ENCODE results near the gene CBFA2T2.
A peak's percentile ranks its signal among the peaks of the same experiment; 100 is the strongest.

CBFA2T2 gene

GRCh38 chr20:33584976-33585375, 95.1 kb downstream of the CBFA2T2 start:
- no peak for DNase-seq

- no peak for DNase-seq
These were observed 95.5 kb downstream of the CBFA2T2 start for GRCh38 chr20:33585413-33585812.

GRCh38 chr20:33589059-33589458, 99.2 kb downstream of the CBFA2T2 start:
- no peak for DNase-seq

- DNase-seq: peak; percentile 83
These were observed 102.0 kb downstream of the CBFA2T2 start for GRCh38 chr20:33591901-33592300.

- DNase-seq: no peak
These were observed 104.8 kb downstream of the CBFA2T2 start for GRCh38 chr20:33594743-33595142.

- no peak for DNase-seq
These were observed 110.5 kb downstream of the CBFA2T2 start for GRCh38 chr20:33600414-33600813.

- no peak for DNase-seq
These were observed 111.1 kb downstream of the CBFA2T2 start for GRCh38 chr20:33600981-33601380.

- no peak for DNase-seq
These were observed 112.0 kb downstream of the CBFA2T2 start for GRCh38 chr20:33601861-33602260.

- no peak for DNase-seq
These were observed 113.1 kb downstream of the CBFA2T2 start for GRCh38 chr20:33602826-33603590.

- no peak for DNase-seq
These were observed 114.4 kb downstream of the CBFA2T2 start for GRCh38 chr20:33604084-33604990.

GRCh38 chr20:33604991-33605370, 115.1 kb downstream of the CBFA2T2 start:
- DNase-seq: no peak

GRCh38 chr20:33606118-33606771, 116.3 kb downstream of the CBFA2T2 start:
- no peak for DNase-seq

GRCh38 chr20:33609504-33609903, 119.6 kb downstream of the CBFA2T2 start:
- no peak for DNase-seq

- no peak for DNase-seq
These were observed 121.2 kb downstream of the CBFA2T2 start for GRCh38 chr20:33611106-33611505.

GRCh38 chr20:33612001-33612400, 122.1 kb downstream of the CBFA2T2 start:
- DNase-seq: no peak

GRCh38 chr20:33621717-33622400, 132.0 kb downstream of the CBFA2T2 start:
- no peak for DNase-seq

- no peak for DNase-seq
These were observed 132.9 kb downstream of the CBFA2T2 start for GRCh38 chr20:33622705-33623365.

- DNase-seq: no peak
These were observed 134.5 kb downstream of the CBFA2T2 start for GRCh38 chr20:33624399-33624798.

GRCh38 chr20:33626190-33626589, 136.3 kb downstream of the CBFA2T2 start:
- no peak for DNase-seq

GRCh38 chr20:33627577-33628216, 137.8 kb downstream of the CBFA2T2 start:
- no peak for DNase-seq

GRCh38 chr20:33629533-33629932, 139.6 kb downstream of the CBFA2T2 start:
- no peak for DNase-seq

- no peak for DNase-seq
These were observed 140.1 kb downstream of the CBFA2T2 start for GRCh38 chr20:33629979-33630378.

Data from activated CD4-positive, alpha-beta T cell treated with anti-CD3 and anti-CD28 coated beads for 48 hours (primary cell).